CD4-positive, alpha-beta T cell treated with Interleukin-6 at 100 ng/mL for 8 hours (primary cell): ENCODE measurements around the gene KDELR1.
A peak's percentile ranks its signal among the peaks of the same experiment; 100 is the strongest.
"Not testable (repeated sequence)": the region's sequence is repeated elsewhere in the genome, so short reads cannot be mapped to it uniquely, and the experiment has no call there.

Experiments used
- DNase-seq: peaks from one replicate; pipeline ENCODE4 v3.0.0-alpha.2; 2020; ENCODE audit warnings: mixed read lengths, low spot score

KDELR1 gene

DNA sequence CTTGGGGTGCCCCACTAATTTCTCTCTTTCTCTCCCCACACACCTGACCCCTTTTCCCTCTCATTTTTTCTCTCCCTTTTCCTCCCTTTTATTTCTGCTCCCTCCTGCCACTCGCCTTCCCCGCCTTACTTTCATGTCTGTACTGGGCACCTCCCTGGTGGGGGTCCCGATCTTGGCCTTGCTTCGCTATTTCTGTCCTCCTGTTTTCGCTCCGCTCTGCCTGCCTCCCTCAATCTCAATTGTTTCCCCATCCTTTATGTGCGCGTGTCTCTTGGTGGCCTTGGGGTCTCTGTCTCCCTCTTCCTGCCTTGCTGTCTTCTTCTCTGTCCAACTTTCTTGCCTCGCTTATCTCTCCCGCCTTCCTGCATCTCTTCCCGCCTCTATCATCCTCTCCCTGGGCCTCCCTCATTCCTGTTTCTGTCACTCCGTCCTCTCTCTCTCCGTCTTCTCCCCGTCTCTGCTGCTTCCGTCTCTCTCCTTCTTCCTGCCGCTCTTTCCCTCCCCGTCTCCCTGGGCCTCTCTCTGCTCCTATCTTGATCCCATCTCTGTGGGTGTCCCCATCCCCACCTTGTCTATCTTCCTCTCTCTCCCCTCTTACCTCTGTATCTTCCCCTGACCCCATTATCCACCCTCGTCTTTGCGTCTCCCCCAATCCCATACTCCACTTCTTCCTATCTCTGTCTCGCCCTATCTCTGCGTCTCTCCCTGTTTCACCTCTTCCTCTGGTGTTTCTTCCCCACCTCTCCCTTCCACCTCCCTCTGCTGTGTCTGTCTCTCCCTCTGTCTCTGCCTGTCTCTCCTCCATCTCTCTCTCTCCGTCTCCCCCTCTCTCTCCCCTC, 6.1 kb upstream of the KDELR1 start:
- DNase-seq: no peak

DNA sequence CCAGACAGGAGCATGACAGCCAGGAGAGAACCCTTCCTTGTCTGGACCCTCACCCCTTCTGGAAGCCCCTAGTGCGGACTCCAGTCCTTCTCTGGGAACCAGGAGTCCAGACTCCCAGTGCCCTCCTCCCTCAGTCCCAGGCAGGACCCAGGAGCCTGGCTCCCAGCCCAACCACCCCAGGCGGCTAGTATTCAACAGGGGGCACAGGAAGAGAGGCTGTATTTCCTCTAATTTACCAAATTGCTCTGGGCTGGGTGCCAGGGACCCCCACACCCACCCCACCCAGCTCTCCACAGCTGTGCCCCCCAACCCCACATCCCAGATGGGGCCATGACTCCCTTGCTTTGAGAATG, 5.4 kb upstream of the KDELR1 start:
- no peak for DNase-seq

DNA sequence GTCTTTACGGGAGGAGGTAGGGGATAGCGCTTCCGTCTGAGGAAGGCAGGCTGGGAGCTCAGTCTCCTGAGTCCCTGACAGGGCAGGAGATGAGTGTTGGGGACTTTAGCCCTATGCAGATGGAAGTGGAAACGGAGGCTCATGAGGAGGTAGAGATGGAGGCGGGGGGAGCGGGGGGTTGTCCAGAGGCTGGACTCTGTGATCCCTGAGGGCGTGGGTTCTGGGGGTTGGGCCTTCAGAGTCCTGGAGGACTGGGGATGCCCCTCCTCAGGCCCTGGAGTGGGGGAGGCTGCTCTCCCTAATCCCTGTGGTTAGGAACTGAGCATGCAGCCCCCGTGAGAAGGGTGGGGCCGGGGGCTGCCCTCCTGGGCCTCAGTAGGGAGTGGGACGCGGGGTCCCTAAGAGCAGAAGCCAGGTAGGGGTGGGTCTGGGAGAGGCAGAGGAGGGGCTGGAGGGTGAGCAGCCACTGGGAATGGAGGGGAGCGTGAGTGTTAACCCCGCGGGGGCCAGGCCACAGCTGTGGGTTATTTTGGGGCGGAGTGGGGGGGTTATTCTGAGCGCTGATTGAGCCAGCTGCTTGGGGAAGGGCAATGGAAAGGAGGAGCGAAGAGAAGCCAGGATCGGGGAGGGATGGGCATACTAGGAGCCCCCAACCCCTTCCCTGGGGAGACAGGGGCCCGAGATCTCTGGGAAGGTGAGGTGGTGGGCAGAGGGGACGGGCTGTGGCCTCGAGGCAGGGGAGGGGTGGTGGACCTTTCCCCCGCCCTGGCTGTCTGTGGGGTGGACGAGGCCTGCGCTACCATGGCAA, 4.9 kb upstream of the KDELR1 start:
- no peak for DNase-seq

- no peak for DNase-seq
These were observed 4.1 kb upstream of the KDELR1 start for GRCh38 chr19:48395499-48395898.

GRCh38 chr19:48395170-48395455, 3.8 kb upstream of the KDELR1 start:
- DNase-seq: no peak

GRCh38 chr19:48394331-48395169, 3.2 kb upstream of the KDELR1 start:
- no peak for DNase-seq

DNA sequence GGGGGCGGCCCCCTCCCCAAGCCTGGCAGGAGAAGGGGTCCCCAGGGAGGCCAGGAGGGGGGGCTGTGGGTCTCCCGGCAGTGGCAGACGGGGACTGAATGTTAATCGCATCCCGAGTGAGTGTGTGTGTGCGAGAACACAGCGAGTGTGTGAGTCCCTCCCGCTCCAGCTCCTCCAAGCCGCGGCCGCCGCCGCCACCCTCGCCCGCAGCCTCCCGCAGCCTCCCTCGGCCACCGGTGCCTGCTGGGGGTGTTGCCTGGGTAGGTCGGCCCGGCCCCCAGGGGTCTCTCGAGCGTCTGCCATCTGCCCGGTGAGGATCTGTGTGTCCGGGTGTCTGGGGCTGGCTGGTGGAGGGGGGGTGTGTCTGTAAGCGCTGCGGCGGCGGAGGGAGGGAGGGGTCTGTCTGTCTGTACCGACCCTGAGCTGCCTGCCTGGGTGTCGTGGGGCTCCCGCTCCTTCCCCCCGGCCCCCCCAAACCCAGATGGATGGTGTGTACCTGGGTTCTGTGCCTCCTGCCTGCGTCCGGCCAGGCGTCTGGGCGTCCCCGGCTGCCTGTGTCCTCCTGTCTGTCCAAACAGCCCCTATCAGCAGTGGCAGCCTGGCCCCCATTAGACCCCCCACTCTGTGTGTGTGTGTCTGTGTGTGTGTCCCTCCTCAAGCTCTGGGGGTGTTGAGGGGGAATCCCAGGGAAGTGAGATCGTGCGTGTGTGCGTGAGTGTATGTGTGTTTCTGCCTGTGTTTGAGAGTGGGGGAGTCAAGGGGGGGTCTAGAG, 2.4 kb upstream of the KDELR1 start, which contains the start of gene GRIN2D:
GRIN2D (plus strand) TSS at position 110 of the 772 bp plus-strand sequence. CDS start 4,725 bp downstream, outside the sequence.
- no peak for DNase-seq

- no peak for DNase-seq
These were observed 1.7 kb upstream of the KDELR1 start for GRCh38 chr19:48392860-48393558.

DNA sequence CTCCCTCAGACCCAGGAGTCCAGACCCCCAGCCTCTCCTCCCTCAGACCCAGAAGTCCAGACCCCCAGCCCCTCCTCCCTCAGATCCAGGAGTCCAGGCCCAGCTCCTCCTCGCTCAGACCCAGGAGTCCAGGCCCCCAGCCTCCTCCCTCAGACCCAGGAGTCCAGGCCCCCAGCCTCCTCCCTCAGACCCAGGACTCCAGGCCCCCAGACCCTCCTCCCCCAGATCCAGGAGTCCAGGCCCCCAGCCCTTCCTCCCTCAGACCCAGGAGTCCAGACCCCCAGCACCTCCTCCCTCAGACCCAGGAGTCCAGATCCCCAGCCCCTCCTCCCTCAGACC, 624 bp upstream of the KDELR1 start:
- DNase-seq: not testable (repeated sequence)

DNA sequence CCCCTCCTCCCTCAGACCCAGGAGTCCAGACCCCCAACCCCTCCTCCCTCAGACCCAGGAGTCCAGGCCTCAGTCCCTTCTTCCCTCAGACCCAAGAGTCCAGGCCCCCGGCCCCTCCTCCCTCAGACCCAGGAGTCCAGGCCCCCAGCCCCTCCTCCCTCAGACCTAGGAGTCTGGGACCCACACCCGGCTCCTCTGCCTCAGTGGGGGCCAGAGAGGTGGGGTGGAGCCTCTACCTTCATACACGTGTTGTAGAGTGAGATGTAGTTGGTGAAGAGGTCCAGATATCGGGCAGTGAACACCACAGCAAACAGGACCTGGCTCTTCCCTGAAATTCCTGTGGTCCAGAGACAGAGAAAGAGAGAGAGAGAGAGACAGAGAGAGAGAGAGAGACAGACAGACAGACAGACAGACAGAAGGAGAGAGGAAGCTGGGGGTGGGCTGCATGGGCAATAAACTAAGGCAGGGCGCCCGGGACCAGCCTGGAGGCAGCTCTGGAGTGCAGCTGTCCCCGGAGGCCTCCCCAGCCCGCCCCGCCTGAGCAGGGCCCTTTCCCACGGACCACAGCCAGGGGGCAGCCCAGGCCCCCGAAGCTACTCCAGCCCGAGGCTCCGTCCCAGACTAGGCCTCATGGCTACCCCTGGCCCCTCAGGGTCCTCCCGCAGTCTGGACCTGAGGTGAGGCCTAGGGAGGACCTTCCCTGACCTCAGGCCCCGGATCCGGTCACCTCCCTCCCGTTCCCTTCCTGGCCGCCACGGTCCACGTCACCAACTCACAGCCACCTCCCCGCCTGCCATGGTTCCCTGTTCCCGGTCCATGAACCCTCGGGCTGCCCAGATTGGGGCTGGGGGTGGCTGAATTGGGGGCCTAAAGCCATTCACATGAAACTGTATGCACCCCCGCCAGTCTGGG, 907 bp downstream of the KDELR1 start:
- peak; percentile 57 for DNase-seq

DNA sequence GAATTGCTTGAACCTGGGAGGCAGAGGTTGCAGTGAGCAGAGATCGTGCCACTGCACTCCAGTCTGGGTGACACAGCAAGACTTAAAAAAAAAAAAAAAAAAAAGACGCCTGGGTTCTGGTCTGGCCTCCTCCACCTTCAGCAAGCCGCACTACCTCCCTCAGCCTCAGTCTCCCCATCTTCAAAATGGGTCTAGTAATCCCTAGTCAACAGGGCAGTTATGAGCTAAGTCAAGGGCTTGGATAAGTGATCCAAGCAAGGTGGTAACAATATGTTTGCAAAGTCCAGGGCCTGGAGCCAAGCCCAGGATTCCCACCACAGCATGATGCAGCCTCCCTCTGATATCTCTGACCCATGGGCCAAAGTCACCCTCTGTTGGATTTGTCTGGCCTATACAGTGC, 4.4 kb downstream of the KDELR1 start:
- DNase-seq: no peak

GRCh38 chr19:48385461-48386087, 5.8 kb downstream of the KDELR1 start:
- DNase-seq: no peak

DNA sequence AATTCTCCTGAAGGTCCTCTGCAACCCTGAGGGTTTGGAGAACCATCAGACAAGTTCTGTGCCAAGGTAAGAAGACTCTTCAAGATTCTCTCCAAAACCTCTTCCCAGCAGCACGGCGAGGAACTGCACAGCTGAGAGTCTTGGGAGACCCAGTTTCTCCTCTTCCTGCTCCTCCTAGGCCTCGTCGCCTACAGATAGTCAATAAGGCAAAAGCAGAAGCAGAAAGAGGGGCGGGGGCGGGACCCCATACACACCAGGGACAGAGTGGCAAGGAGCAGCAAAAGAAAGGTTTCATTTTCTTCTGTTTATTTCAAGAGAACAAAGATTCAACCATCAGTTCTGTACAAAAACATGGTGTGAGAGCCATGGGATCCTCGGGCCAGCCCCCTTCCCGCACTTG, 9.1 kb downstream of the KDELR1 start:
- DNase-seq: no peak

- no peak for DNase-seq
These were observed 10.0 kb downstream of the KDELR1 start for GRCh38 chr19:48381178-48381950.

- DNase-seq: no peak
These were observed 12.3 kb downstream of the KDELR1 start for GRCh38 chr19:48379058-48379457.

- DNase-seq: no peak
These were observed 13.2 kb downstream of the KDELR1 start for GRCh38 chr19:48378194-48378570.

DNA sequence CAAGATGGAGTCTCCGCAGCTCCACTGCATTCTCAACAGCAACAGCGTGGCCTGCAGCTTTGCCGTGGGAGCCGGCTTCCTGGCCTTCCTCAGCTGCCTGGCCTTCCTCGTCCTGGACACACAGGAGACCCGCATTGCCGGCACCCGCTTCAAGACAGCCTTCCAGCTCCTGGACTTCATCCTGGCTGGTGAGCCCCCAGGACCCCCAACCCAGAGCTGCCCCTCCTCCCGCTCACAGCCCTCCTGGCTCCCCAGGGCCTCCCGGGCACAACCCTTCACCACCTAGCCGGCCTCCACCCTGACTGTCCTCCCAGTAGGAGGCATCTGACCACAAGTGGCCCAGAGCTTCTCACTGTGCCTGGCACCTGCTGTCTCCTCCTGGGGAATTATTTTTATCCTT, 17.8 kb downstream of the KDELR1 start:
- no peak for DNase-seq

GRCh38 chr19:48372904-48373303, 18.4 kb downstream of the KDELR1 start:
- DNase-seq: no peak

DNA sequence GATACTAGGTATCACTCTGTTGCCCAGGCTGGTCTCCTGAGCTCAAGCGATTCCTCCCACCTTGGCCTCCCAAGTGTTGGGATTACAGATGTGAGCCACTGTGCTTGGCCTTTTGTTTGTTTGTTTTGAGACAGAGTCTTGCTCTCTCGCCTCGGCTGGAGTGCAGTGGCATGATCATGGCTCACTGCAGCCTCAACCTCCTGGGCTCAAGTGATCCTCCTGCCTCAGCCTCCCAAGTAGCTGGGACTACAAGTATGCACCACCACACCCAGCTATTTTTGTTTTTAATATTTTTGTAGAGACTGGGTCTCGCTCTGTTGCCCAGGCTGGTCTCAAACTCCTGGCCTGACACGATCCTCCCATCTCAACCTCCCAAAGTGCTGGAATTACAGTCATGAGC, 19.6 kb downstream of the KDELR1 start:
- DNase-seq: not testable (repeated sequence)
